GM23248 (cell line): ENCODE results near the gene GLI2.

Source experiments
- EZH2 ChIP-seq: fragments of 200-600 bp; sonication (generic); IDR thresholded peaks from 2 replicates; pipeline ENCODE4 v1.6.1; 2018; ENCODE audit warnings: antibody characterized with exemption, mild to moderate bottlenecking; ENCODE audit not compliant: insufficient read depth, poor library complexity, severe bottlenecking
- EZH2phosphoT487 ChIP-seq: fragments of 200-600 bp; sonication (generic); IDR thresholded peaks from 2 replicates; pipeline ENCODE4 v1.6.1; 2018; ENCODE audit warnings: antibody characterized with exemption, moderate library complexity, mild to moderate bottlenecking, low read depth; ENCODE audit not compliant: insufficient read depth

GRCh38 chr2:120772261-120772660 lies 36.6 kb downstream of the GLI2 start:
- TF ChIP-seq EZH2phosphoT487 (no peak), EZH2 (no peak)
